NCI-H510A treated with DMSO at 0.1 percent for 48 hours (cell line): ENCODE results near the gene IL17RB.

ENCODE experiments used
- DNase-seq: peaks from one replicate; lab custom pipeline; 2025; lab: John Stamatoyannopoulos, UW

The IL17RB gene

DNA sequence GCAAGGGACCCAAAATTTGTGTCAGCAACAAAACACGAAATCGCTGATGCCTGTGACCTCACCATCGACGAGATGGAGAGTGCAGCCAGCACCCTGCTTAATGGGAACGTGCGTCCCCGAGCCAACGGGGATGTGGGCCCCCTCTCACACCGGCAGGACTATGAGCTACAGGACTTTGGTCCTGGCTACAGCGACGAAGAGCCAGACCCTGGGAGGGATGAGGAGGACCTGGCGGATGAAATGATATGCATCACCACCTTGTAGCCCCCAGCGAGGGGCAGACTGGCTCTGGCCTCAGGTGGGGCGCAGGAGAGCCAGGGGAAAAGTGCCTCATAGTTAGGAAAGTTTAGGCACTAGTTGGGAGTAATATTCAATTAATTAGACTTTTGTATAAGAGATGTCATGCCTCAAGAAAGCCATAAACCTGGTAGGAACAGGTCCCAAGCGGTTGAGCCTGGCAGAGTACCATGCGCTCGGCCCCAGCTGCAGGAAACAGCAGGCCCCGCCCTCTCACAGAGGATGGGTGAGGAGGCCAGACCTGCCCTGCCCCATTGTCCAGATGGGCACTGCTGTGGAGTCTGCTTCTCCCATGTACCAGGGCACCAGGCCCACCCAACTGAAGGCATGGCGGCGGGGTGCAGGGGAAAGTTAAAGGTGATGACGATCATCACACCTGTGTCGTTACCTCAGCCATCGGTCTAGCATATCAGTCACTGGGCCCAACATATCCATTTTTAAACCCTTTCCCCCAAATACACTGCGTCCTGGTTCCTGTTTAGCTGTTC is 35.0 kb upstream of the IL17RB start:
- no peak for DNase-seq

DNA sequence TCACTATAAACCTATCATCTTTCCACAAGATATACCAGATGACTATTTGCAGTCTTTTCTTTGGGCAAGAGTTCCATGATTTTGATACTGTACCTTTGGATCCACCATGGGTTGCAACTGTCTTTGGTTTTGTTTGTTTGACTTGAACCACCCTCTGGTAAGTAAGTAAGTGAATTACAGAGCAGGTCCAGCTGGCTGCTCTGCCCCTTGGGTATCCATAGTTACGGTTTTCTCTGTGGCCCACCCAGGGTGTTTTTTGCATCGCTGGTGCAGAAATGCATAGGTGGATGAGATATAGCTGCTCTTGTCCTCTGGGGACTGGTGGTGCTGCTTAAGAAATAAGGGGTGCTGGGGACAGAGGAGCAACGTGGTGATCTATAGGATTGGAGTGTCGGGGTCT is 33.9 kb upstream of the IL17RB start:
- DNase-seq: no peak

DNA sequence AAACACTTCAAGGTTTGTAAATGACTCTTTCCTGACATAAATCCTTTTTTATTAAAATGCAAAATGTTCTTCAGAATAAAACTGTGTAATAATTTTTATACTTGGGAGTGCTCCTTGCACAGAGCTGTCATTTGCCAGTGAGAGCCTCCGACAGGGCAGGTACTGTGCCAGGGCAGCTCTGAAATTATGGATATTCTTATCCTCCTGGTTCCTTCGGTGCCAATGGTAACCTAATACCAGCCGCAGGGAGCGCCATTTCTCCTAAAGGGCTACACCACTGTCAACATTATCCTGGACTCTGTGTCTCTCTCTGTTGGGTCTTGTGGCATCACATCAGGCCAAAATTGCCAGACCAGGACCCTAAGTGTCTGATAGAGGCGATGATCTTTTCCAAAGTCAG is 33.1 kb upstream of the IL17RB start:
- DNase-seq: no peak

DNA sequence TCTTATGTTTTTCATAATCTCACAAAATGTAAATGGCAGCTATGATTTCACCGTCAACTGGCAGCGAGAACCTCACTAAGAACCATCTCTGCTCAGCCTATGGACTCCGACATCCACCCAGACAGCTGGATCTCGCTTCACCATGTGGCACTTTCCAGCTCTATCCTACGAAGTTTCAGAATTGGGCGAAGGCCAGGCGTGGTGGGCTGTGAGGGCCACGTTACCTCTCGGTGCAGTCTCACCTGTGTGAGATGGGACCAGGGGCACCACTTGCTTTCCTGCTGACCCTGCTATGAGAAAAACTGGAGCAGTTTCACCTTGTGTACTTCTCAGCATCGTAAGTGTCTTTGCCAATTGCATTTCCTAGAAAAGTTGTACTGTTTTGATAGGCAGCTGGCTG is 32.5 kb upstream of the IL17RB start:
- no peak for DNase-seq

DNA sequence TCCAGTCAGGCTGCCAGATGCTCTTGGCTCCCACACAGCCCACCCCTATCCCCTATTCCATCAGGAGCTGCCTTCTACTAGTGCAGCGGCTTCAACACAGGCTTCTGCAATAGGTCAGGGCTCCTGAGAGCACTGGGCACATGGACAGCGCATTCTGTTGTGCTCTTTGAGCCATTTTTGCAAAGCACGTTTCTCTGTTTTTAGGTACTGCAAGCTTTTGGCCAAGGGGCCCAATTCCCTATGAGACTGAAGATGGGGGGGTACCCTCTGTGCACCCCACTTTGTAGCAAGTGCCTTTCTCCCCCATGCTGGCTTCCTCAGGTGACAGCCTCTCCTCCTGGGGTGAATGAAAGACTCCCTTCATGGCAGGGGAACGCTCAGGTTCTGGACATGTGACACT is 31.3 kb upstream of the IL17RB start:
- DNase-seq: no peak

DNA sequence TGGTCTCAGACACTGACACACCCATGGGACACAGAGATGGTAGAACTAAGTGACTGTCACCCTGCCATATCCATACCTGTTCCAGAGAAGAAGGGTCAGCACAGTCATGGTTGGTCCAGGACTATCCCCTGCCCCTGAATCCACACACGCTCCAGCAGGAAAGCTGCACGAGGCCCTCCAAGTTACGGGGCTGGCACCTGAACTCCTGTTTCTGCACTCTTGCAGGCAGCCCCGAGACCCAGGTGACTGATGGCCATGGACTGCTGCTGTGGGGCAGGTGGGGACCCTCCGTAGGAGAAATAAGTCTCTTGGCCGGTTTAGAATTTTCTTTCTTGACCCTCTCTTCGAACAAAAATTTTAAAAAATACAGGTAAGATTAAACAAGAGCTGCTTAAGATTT is 30.7 kb upstream of the IL17RB start:
- no peak for DNase-seq

DNA sequence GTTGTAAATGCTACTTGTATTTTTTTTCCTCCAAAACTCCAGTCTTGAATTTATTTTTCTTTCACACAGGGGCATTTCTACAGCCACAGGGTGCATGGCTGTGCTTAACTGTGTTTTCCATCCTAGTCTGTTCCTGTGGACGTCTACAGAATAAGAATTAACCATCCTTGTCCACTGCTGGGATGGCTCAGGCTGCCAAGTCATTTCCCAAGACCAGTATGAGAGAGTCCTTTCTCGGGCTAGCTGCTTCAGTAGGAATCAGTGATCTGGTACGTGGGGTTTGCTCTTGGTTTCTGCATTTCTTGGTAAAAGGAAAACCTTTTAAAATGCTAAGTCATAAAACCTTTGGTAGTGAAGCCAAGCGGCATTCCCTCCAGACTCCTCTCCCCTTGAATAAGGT is 29.9 kb upstream of the IL17RB start:
- no peak for DNase-seq

DNA sequence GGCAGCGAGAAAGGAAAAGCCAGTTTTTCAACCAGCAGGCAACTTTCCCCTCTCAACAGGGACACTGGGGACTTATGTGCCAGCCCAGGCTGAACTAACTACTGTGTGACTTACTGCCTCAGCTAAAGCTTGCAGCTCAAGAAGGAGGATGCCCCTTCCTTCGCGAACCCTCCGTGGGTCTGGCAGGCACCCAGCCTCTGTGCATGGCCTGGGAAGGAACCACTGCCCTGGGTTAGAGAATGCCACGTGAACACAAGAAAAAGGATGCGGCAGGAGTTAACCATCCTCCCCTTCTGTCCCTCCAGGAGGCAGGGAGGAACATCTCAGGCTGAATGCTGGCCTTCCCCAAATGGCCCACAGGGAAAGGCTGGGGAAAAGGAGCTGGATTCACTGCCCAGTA is 29.2 kb upstream of the IL17RB start:
- DNase-seq: no peak

DNA sequence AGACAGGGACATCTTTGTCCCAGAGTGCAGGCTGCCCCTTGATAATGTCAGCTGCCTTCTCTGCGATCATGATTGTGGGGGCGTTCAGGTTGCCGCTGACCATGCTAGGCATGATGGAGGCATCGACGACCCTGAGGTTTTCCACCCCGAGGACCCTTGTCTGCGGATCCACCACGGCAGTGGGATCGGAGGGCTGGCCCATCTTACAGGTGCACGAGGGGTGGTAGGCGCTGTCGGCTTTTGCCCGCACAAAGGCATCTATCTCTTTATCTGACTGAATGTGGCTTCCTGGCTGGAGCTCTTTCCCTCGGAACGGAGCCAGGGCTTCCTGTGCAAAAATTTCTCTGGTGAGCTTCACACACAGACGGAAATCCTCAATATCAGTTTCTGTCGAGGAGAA is 28.6 kb upstream of the IL17RB start:
- no peak for DNase-seq

DNA sequence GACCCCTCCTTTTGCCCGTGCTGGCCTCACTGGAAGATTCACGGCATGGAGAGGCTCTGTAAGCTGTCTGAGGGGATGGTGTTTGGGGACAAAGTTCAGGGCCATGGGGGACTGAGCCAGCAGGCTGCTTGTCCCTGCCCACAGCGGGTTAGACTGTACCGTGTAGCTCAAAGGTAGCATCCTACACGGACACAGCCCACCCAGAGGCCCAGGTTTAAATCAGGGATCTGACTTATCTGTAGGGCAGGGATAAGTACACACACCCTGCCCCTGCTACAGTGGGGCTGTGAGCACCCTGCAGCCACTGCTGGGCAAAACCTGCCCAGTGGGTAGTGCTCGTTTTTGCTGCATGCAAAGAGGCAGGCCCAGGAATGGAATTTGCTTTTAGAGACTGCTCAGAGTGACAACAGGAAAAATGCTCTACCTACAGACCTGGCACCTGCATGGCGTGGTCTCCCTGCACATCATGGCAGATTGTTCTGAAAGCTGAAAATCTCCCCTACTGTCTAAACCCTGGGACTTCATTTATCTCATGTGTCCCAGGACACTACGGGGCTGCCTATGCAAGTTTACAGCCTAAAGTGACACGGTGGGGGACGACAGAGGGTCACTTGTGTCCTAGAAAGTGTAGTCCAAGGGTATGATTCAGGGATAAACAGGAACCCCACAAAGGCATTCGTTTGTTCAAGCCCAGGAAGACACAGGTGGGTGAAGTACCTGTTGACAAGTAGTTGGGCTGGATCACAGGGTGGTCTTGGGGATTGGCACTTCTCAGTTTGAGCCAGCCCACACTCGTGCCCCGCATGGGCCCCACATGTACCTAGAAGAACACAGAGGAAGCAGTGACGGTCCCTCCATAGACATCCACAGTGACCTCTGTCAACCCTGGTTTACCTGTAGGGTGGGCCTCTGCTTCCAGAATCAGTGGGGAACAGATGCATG is 27.9 kb upstream of the IL17RB start:
- no peak for DNase-seq

DNA sequence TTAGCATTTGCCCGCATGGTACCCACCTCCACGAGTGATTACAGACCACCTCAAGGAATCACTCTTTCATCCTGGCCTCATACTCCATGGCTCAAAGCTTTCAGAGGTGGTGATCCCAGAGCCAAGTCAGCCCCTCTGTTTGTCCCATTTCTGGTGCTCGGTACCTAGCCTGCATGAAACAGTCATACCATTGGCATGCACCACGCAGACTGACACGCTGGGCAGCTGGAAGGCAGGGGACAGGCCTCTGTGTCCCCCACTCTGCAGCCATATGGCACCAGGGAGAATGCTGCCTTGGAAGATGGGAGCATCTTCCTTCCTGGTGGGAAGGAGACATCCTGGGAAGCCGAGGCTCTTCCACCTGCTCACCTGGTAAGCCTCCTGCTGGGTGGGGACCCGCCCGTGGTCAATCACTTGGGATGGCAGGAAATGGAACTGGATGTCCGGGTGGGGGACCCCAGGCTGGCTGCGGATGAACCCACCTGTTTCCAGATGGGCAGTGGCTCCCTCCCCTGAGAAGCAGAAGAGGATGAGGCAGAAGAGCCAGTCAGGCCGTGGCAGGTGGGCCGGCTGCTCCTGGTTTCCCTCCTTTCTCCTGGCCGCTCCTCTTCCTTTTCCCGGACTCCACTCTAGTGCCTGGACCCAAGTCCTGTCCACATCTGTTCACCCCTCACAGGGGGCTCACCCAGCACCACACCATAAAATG is 27.1 kb upstream of the IL17RB start:
- DNase-seq: no peak

DNA sequence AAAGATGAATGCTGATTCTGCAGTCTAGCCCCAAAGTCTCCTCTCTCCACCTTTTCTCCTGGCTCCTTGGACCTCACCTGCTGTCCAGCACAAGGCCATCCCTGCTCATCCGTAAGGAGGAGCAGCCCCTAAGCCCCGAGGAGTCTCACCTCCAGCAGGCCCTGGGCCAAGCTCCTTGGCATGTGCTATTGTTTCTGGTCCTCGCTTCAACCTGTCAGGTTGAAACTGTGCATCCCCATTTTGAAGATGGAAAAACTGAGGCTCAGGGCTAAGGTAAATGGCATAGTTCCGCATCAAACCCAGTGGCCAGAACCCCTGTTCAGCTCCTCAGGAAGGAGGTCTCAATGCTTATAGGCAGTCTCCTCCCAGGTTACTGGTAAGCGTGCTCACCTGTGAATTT is 26.3 kb upstream of the IL17RB start:
- DNase-seq: no peak

DNA sequence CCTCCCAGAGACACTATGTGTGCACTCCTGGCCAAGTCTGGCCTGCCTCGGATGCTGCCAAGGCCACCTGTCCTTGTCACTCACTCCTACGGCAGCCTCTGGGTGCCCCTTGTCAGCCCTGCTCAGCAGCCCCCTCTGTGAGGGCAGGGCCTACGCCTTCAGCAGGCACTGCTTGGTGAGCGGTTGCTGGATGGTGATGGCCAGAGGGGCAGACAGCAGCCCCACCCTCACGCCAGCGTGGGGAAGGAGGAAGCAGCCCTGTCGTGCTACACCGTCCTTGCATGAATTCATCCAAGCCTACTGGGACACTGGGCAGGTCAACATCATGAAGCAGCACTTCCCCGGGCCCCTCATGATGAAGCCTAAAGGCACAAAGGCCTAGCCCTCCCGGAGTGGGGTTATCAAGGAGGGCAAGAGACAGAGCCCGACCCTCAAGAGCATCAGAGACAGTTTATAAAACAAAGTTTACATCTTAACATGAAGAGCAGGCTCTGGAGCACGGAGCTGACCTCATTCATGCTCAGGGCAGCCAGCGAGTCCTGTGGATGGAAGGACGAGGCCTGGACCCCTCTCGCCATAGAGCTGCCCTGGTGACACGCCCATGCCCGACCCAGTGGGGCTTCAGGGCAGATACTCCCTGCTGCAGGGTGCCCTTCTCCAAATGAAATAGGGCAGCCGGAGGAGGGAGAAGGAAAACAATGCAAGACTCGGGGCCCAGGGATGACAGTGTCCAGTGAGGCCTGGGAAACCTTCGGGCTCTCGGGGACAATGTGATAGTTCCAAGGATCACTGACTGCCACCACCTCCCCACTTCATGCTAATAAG is 25.4 kb upstream of the IL17RB start:
- DNase-seq: no peak

DNA sequence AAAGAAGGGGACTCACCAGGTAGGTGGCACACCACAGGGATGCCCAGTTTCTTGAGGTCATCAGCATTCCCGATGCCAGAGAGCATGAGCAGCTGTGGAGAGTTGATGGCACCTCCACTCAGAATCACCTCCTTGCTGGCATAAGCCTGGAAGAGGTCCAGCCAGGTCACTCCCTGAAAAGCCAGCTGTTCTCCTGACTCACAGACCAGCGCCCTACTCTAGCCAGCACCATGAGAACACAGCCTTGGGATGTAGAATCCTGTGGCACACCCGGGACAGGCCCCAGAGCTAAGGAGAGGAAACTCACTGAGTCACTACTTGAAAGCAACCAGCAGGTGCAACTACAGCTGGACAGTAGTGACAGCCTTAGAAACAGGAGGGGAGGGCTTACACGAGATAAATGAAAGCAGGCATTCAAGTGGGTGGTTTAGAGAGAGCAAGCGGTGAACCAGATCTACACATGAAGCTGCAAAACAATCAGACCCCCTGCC is 24.7 kb upstream of the IL17RB start:
- DNase-seq: peak; percentile 50

DNA sequence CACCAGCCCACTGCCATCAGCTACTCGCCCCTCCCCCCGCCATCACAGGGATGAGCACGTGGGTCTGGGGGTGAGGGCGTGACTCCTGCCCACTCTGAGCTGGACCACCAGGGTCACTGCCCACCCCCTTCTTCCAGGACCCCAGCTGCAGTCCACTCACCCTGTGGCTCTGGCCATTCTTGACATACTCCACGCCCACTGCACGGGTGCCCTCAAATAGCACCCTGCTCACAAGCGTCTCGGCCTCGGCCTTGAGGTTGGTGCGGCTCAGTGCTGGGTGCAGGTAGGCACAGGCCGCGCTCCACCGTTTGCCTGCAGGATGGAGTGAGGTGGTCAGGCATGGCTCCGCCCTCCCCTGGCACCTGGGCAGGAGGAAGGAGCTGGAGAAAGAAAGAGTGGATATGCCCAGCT is 24.0 kb upstream of the IL17RB start:
- DNase-seq: no peak

DNA sequence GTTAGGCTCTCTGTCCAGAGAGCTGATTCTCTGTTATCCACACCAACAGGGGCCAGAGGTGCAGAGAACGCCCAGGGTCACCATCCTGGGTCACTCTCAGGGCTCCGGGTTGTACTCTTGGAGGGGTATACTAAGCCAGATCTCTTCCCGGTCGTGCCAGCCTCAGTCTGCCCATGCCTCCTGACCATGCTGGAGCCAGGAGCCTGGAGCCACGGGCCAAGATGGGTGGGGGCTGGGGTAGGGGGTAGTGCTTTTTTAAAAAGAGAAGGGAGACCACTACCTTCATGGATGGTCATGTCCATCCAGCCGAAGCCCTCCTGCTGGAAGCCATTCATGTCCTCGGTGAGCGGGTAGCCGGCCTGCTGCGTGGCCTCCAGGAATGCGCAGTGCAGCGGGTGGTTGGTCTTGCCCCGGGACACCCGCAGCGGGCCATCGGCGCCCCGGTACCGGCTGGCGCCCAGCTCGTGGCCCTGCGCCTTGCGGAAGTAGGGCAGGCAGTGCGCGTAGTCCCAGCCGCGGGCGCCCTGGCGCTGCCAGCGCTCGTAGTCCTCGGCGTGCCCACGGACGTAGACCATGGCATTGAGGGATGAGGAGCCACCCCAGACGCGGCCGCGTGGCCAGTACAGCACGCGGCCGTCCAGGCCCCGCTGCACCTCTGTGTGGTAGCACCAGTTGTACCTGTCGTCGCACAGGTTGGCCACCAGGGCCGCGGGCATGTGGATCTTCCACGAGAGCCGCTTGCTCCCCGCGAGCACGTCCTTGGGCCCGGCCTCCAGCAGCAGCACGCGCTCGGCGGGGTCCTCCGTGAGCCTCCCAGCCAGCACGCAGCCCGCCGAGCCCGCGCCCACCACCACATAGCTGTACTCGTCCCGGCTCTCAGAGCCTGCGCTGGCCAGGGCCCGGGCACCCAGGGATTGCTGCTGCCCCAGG is 23.1 kb upstream of the IL17RB start:
- DNase-seq: no peak

DNA sequence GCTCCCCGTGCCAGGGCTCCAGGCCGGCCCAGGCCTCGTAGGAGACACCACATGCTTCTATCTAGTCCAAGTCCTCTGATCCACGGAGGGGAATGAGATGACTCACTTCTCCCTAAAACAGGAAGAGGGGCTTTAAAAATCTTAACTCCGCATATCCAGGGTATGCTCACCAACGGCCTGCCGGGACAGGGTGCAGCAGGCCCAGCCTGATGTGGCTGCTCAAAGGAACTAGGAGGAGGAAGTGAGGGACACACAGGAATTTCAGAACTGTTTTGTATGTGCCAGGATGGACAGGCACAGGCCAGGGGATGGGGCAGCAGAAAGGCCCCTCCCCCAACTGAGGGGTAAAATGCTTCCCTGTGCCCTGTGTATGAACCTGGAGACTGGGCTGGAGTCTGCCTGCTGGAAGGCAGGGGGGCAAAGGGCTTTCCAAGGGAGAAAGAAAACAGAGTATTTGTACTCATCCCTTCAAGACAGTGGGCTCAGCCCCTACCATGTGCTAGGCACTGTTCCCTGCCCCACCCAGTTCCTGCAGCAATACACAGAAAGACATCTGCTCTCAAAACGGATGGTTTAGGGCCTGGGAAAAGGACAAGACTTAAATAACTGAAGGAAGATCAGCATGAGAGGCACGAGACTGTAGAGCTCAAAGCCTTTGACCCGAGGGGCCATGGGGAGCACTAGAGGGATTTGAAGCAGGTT is 22.3 kb upstream of the IL17RB start:
- no peak for DNase-seq

DNA sequence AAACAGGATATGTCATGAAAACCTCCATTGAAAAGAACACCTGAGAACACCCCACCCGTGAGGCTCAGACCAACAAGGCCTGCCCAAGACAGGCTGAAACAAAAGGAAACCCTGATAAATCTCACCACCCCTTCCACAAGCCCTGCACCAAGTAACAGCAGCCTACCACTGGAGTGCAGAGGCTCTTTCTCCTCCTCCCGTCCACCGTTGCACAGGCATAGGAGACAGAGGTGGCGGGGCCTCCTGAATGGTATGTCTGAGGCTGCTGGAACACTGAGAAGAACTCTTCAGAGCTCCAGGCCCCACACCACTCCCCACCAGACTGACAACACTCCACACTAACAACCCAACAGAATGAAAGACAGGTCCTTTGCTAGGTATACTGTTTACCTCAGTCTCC is 21.6 kb upstream of the IL17RB start:
- no peak for DNase-seq

DNA sequence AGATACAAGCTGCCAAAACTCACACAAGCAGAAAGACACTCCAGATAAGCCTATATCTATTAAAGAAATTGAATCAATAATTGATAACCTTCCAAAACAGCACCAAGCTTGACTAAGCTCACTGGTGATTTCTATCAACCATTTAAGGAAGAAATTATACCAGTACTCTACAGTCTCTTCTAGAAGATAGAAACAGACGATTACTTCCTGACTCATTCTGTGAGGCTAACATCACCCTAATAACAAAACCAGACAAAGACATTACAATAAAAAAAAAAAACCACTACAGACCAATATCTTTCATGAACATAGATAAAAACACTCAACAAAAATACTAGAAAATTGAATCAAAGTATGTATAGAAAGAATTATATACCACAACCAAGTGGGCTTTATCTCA is 20.3 kb upstream of the IL17RB start:
- no peak for DNase-seq

DNA sequence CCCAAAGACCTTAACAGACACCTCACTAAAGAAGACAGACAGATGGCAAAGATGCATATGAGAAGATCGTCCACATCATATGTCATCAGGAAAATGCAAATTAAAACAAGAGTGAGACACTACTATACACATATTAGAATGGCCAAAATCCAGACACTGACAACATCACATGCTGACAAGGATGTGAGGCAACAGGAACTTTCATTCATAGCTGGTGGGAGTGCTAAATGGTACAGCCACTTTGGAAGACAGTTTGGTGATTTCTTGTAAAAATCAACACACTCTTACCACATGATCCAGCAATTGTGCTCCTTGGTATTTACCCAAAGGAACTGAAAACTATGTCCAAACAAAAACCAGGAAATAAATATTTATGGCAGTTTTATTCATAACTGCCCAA is 17.8 kb upstream of the IL17RB start:
- no peak for DNase-seq
